HL-60 (cell line): Measurements from ENCODE around the gene ACSS3.
"Not testable (repeated sequence)": the region's sequence is repeated elsewhere in the genome, so short reads cannot be mapped to it uniquely, and the experiment has no call there.

Source experiments
- DNase-seq, 2 experiments: peaks; one replicate each; pipeline ENCODE4 v3.0.0-alpha.2; 2010 to 2020; ENCODE audit warnings: low read depth in 1 of 2, low spot score in 1 of 2
- H3K27ac ChIP-seq: fragments of 250-450 bp; sonication (Bioruptor Pico); replicated peaks from 2 replicates; pipeline ENCODE4 v1.5.1; 2020; ENCODE audit warnings: mild to moderate bottlenecking, moderate library complexity
- H3K27me3 ChIP-seq: fragments of 250-450 bp; sonication (Bioruptor Pico); 2 replicates; pipeline ENCODE4 v1.5.1; 2021; ENCODE audit warnings: mild to moderate bottlenecking, moderate library complexity; ENCODE audit not compliant: insufficient read depth, poor library complexity, severe bottlenecking
- H3K4me3 ChIP-seq: replicated peaks from 2 replicates; pipeline ENCODE4 v1.5.1; 2011; ENCODE audit warnings: mild to moderate bottlenecking, control low read depth, low read length; ENCODE audit not compliant: insufficient read depth
- CTCF ChIP-seq: IDR thresholded peaks from one replicate; pipeline ENCODE4 v1.5.1; 2011; ENCODE audit warnings: low read length, control low read depth, inconsistent platforms; ENCODE audit not compliant: insufficient read depth
- GABPA ChIP-seq: IDR thresholded peaks from 2 replicates; pipeline ENCODE4 v1.6.1; 2012; ENCODE audit warnings: low read depth
- POLR2AphosphoS5 ChIP-seq: IDR thresholded peaks from 2 replicates; pipeline ENCODE4 v1.6.1; 2012; ENCODE audit warnings: low read depth
- REST ChIP-seq: IDR thresholded peaks from 2 replicates; pipeline ENCODE4 v1.6.1; 2012; ENCODE audit warnings: low read depth; ENCODE audit not compliant: insufficient replicate concordance
- SPI1 ChIP-seq: IDR thresholded peaks from 2 replicates; pipeline ENCODE4 v1.6.1; 2012; ENCODE audit warnings: low read depth, mild to moderate bottlenecking, borderline replicate concordance

ACSS3 gene

GRCh38 chr12:81207173-81207572 lies 129.3 kb downstream of the ACSS3 start:
- H3K27me3 ChIP-seq: peaks cover 5% of the 10 kb centered on the region
- H3K27ac ChIP-seq: no peak overlapping the region
- DNase-seq: no peak
- no peak for TF ChIP-seq POLR2AphosphoS5
- no peak overlapping the region for H3K4me3 ChIP-seq

GRCh38 chr12:81207664-81208063 lies 129.8 kb downstream of the ACSS3 start:
- peaks cover 5% of the 10 kb centered on the region for H3K27me3 ChIP-seq
- DNase-seq: no peak
- H3K27ac ChIP-seq: no peak overlapping the region
- TF ChIP-seq GABPA (no peak), CTCF (no peak), REST (no peak), POLR2AphosphoS5 (no peak)
- no peak overlapping the region for H3K4me3 ChIP-seq

- no peak overlapping the region for H3K27ac ChIP-seq
- H3K4me3 ChIP-seq: no peak overlapping the region
- TF ChIP-seq SPI1 (no peak), GABPA (no peak), REST (no peak), POLR2AphosphoS5 (no peak), CTCF (no peak)
- no peak for DNase-seq
- peaks cover 5% of the 10 kb centered on the region for H3K27me3 ChIP-seq
Measured at GRCh38 chr12:81208187-81208911, 130.5 kb downstream of the ACSS3 start.

- Histone ChIP-seq H3K27ac (no peak overlapping the region), H3K27me3 (peaks cover 5% of the 10 kb centered on the region), H3K4me3 (no peak overlapping the region)
- no peak for DNase-seq
- no peak for TF ChIP-seq CTCF
Measured at GRCh38 chr12:81209012-81209411, 131.1 kb downstream of the ACSS3 start.

- DNase-seq, H3K4me3 ChIP-seq, H3K27me3 ChIP-seq, H3K27ac ChIP-seq: not testable (repeated sequence)
Measured at GRCh38 chr12:81209772-81210225, 131.9 kb downstream of the ACSS3 start.
